Posterior cingulate gyrus (tissue), 11 donors: ENCODE data around the gene RNF31.

Experiments
- DNase-seq, 10 donors: peaks; one replicate each; pipeline versions ENCODE4 v3.0.0 to v3.0.0-alpha.2; 2020 to 2021; ENCODE audit warnings: mixed read lengths in 3 of 10
- intact Hi-C: fragments of 100-400 bp; cut with DNase I; formaldehyde crosslinking; loops from one replicate; pipeline ENCODE4 v1.15.1; 2023

Gene RNF31

GRCh38 chr14:24115422-24116127 is 31.7 kb upstream of the RNF31 start:
- peak in 2 of 10 donors; percentile 64 to 76 for DNase-seq
- intact Hi-C loops, result loop anchor here (2.0 kb wide), 1 partner anchor 25 kb away; the partner anchor contains the start of gene EMC9

- intact Hi-C loops, result no loop called here
Observed at GRCh38 chr14:24116128-24116814, 31.0 kb upstream of the RNF31 start.

GRCh38 chr14:24117179-24117578 is 30.1 kb upstream of the RNF31 start:
- intact Hi-C loops, result no loop called here
- peak in 2 of 10 donors; percentile 52 to 62 for DNase-seq

More at GRCh38 chr14:24116128-24116814, 31.0 kb upstream of the RNF31 start:
- DNase-seq, result peak in 1 of 10 donors; percentile 7

- peak in 3 of 10 donors; percentile 25 to 57 (median 33) for DNase-seq
- intact Hi-C loops, result no loop called here
Observed at GRCh38 chr14:24119691-24120090, 27.6 kb upstream of the RNF31 start.

- peak in 2 of 10 donors; percentile 8 to 57 for DNase-seq
Observed at GRCh38 chr14:24121210-24121609, 26.1 kb upstream of the RNF31 start.

GRCh38 chr14:24122416-24122815 is 24.9 kb upstream of the RNF31 start:
- intact Hi-C loops, result no loop called here
- DNase-seq, result no peak

More at GRCh38 chr14:24121210-24121609, 26.1 kb upstream of the RNF31 start:
- intact Hi-C loops, result no loop called here

- intact Hi-C loops, result no loop called here
- DNase-seq, result peak in 1 of 10 donors; percentile 14
Observed at GRCh38 chr14:24122898-24123297, 24.4 kb upstream of the RNF31 start.

GRCh38 chr14:24123424-24124417 is 23.6 kb upstream of the RNF31 start:
- intact Hi-C loops, result no loop called here
- peak in 1 of 10 donors; percentile 18 for DNase-seq

- intact Hi-C loops, result no loop called here
- DNase-seq, result no peak
Observed at GRCh38 chr14:24126939-24127338, 20.4 kb upstream of the RNF31 start.

- intact Hi-C loops, result no loop called here
- DNase-seq, result no peak
Observed at GRCh38 chr14:24127673-24128072, 19.6 kb upstream of the RNF31 start.

GRCh38 chr14:24129410-24129998 is 17.8 kb upstream of the RNF31 start:
- DNase-seq, result peak in 1 of 10 donors; percentile 14
- intact Hi-C loops, result no loop called here

- DNase-seq, result peak in 1 of 10 donors; percentile 38
- intact Hi-C loops, result no loop called here
Observed at GRCh38 chr14:24130380-24130716, 16.9 kb upstream of the RNF31 start, which contains the start of gene FITM1. TSS of gene FITM1 (plus strand) at chr14:24130659. CDS start at chr14:24131564, 905 bp downstream.

- intact Hi-C loops, result no loop called here
- DNase-seq, result peak in 1 of 10 donors; percentile 45
Observed at GRCh38 chr14:24130717-24131548, 16.4 kb upstream of the RNF31 start.

- DNase-seq, result no peak
- intact Hi-C loops, result no loop called here
Observed at GRCh38 chr14:24131549-24131966, 15.7 kb upstream of the RNF31 start.

- DNase-seq, result peak in 1 of 10 donors; percentile 77
- intact Hi-C loops, result no loop called here
Observed at GRCh38 chr14:24132061-24132685, 15.1 kb upstream of the RNF31 start.

GRCh38 chr14:24132976-24133375 is 14.3 kb upstream of the RNF31 start:
- intact Hi-C loops, result no loop called here
- no peak for DNase-seq

GRCh38 chr14:24133735-24134134 is 13.6 kb upstream of the RNF31 start:
- intact Hi-C loops, result no loop called here
- no peak for DNase-seq

GRCh38 chr14:24135584-24135833 is 11.8 kb upstream of the RNF31 start:
- intact Hi-C loops, result no loop called here
- no peak for DNase-seq
